Panc1 (cell line): Measurements from ENCODE around the gene C11orf54. TPM values are rescaled to one million over a fixed set of nuclear protein-coding genes. Genes with fewer than 3 reads are reported as not detected.

Experiments used
- ATAC-seq: fragments of 200-7000 bp; cut with Tn5 transposase; 2 replicates; pipeline ENCODE4 v1.9.1; 2020; ENCODE audit warnings: mild to moderate bottlenecking, moderate library complexity
- BruUV-seq: library from RNA; stranded (reverse); fragments of 400-500 nt; replicated peaks from 2 replicates; lab custom pipeline; 2021; lab: Mats Ljungman, UMichigan
- CTCF ChIA-PET: fragments of 300-600 bp; sonication (Branson Sonifier 250); formaldehyde crosslinking; loops from one replicate; lab custom pipeline; 2022; ENCODE audit warnings: antibody characterized with exemption; lab: Charles Lee
- POLR2A ChIA-PET: fragments of 300-600 bp; sonication (Branson Sonifier 250); formaldehyde crosslinking; loops from one replicate; lab custom pipeline; 2022; ENCODE audit warnings: antibody characterized with exemption; lab: Charles Lee
- DNase-seq: peaks from one replicate; pipeline ENCODE4 v3.0.0-alpha.2; 2010; ENCODE audit warnings: low read depth, low spot score
- H3K27ac ChIP-seq: 2 replicates; pipeline ENCODE4 v1.5.1; 2011; ENCODE audit warnings: mild to moderate bottlenecking, low read length, inconsistent platforms
- H3K27me3 ChIP-seq: fragments of 200-500 bp; sonication (Bioruptor generic); 2 replicates; pipeline ENCODE4 v1.6.0; 2014; ENCODE audit warnings: low read length, inconsistent platforms; ENCODE audit not compliant: control insufficient read depth, insufficient read depth
- H3K36me3 ChIP-seq: fragments of 200-500 bp; sonication (Bioruptor generic); 2 replicates; pipeline ENCODE4 v1.5.1; 2014; ENCODE audit warnings: inconsistent platforms, mild to moderate bottlenecking, low read length, moderate library complexity; ENCODE audit not compliant: control insufficient read depth, insufficient read depth
- H3K4me1 ChIP-seq: 2 replicates; pipeline ENCODE4 v1.5.1; 2011; ENCODE audit warnings: inconsistent platforms, mild to moderate bottlenecking, low read length, moderate library complexity; ENCODE audit not compliant: control insufficient read depth, insufficient read depth
- H3K4me3 ChIP-seq, 2 experiments: 2 replicates each; pipeline ENCODE4 v1.5.1; 2011 to 2012; ENCODE audit warnings: low read depth in 2 of 2, low read length in 2 of 2, mild to moderate bottlenecking in 2 of 2, inconsistent platforms in 1 of 2, moderate library complexity in 1 of 2
- H3K9me3 ChIP-seq: fragments of 200-500 bp; sonication (Bioruptor generic); 2 replicates; pipeline ENCODE4 v1.5.1; 2014; ENCODE audit warnings: low read depth, mild to moderate bottlenecking, inconsistent platforms, low read length, moderate library complexity; ENCODE audit not compliant: control insufficient read depth, insufficient read depth
- CTCF ChIP-seq: fragments of 450-650 bp; IDR thresholded peaks from 2 replicates; pipeline ENCODE4 v1.5.1; 2017; ENCODE audit warnings: mild to moderate bottlenecking
- POLR2AphosphoS5 ChIP-seq: IDR thresholded peaks from 2 replicates; pipeline ENCODE4 v1.6.1; 2012; ENCODE audit warnings: mild to moderate bottlenecking, low read depth, low read length, moderate library complexity
- REST ChIP-seq, 2 experiments: IDR thresholded peaks; 2 replicates each; pipeline ENCODE4 v1.6.1; 2011 to 2012; ENCODE audit warnings: low read depth in 2 of 2, control low read depth in 1 of 2, low read length in 1 of 2, mild to moderate bottlenecking in 1 of 2, moderate library complexity in 1 of 2; ENCODE audit not compliant: insufficient read depth in 1 of 2
- SIN3A ChIP-seq: IDR thresholded peaks from 2 replicates; pipeline ENCODE4 v1.6.1; 2012; ENCODE audit warnings: low read depth, mild to moderate bottlenecking, low read length, moderate library complexity, borderline replicate concordance; ENCODE audit not compliant: insufficient read depth
- TCF7L2 ChIP-seq: IDR thresholded peaks from 2 replicates; pipeline ENCODE4 v1.6.1; 2011; ENCODE audit warnings: mild to moderate bottlenecking, low read depth, low read length, inconsistent platforms
- in situ Hi-C: cut with HindIII; loops from 2 replicates; pipeline ENCODE4 v1.10.0; 2016; ENCODE audit warnings: low sequenced_read_pairs, low pct_unique_long_range_greater_than_20kb
- intact Hi-C: fragments of 100-400 bp; cut with micrococcal nuclease; formaldehyde crosslinking; loops from one replicate; pipeline ENCODE4 v1.10.0; 2022; ENCODE audit not compliant: unreplicated experiment
- total RNA-seq: library from RNA; stranded (reverse); gene quantifications from one replicate; pipeline ENCODE4 v1.2.1, GENCODE V29; 2021; ENCODE audit not compliant: unreplicated experiment

C11orf54 gene
- total RNA-seq, 1 experiment from 2014 or later: 31.0 TPM

DNA sequence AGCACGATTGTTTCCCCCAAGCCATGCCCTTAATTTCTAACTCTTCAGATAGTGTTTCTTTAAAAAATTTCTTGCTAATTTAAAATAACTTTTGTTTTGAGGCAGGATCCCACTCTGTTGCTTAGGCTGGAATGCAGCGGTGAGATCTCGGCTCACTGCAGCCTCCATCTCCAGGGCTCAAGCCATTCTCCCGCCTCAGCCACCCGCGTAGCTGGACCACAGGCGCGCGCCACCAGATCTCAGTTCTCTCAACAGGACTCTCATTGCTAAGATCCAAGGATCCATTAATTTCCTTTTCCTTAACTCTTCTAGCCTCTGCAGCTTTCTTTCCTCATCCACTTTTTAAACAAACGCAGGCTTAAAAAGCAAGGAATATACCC is 42.3 kb downstream of the C11orf54 start:
- ATAC-seq (peak; percentile 79), DNase-seq (no peak)
- ChIA-PET CTCF (interaction anchor here (1.2 kb wide), 1 partner anchor 42 kb away, joined by 6 read pairs; the partner anchor contains the start of genes C11orf54 and TAF1D), POLR2A (interaction anchor here (0.5 to 1.8 kb wide), 5 partner anchors 11 to 759 kb away, joined by 3 to 19 read pairs (median 5); partner anchors contain the start of genes C11orf54 and TAF1D)
- peak overlapping the region; percentile 93 for H3K27ac ChIP-seq
- peak overlapping the region; percentile 85 to 99 for H3K4me3 ChIP-seq
- intact Hi-C loops (no loop called here), in situ Hi-C loops (no loop called here)
- peaks cover 7% of the 10 kb centered on the region for H3K4me1 ChIP-seq
- no peaks in the 10 kb centered on the region for H3K27me3 ChIP-seq
- no peaks in the 10 kb centered on the region for H3K9me3 ChIP-seq
- TF ChIP-seq SIN3A (no peak), REST (IDR thresholded peaks at IDR 0.05; ENCODE audit: insufficient read depth in 1 of 2, low read depth in 2 of 2, low read length in 1 of 2) (no peak), TCF7L2 (no peak), POLR2AphosphoS5 (no peak), CTCF (no peak)
- peaks cover 7% of the 10 kb centered on the region for H3K36me3 ChIP-seq
- no TSS peak for BruUV-seq

- intact Hi-C loops: no loop called here
- no TSS peak for BruUV-seq
- Histone ChIP-seq H3K36me3 (peaks cover 10% of the 10 kb centered on the region), H3K9me3 (no peaks in the 10 kb centered on the region), H3K4me3 (peak within 1 kb of the TSS; percentile 85 to 99), H3K27me3 (no peaks in the 10 kb centered on the region), H3K27ac (peak within 1 kb of the TSS; percentile 93), H3K4me1 (peaks cover 7% of the 10 kb centered on the region)
- ATAC-seq (peak; percentile 99), DNase-seq (peak; percentile 85)
- ChIA-PET POLR2A (interaction anchor here (0.5 to 1.8 kb wide), 5 partner anchors 10 to 758 kb away, joined by 3 to 19 read pairs (median 5); partner anchors contain the start of genes C11orf54 and TAF1D), CTCF (interaction anchor here (1.2 kb wide), 1 partner anchor 43 kb away, joined by 6 read pairs; the partner anchor contains the start of genes C11orf54 and TAF1D)
- in situ Hi-C loops: no loop called here
- TF ChIP-seq POLR2AphosphoS5: peak; percentile 99
- 0 out of 2 replicates have a peak, but pooled peaks have one; percentile 37 for TF ChIP-seq SIN3A
- no peak for TF ChIP-seq REST (IDR thresholded peaks at IDR 0.05; ENCODE audit: insufficient read depth in 1 of 2, low read depth in 2 of 2, low read length in 1 of 2)
- TF ChIP-seq TCF7L2: no peak; the same call in 1 of the 2 replicates
- peak; percentile 62 for TF ChIP-seq CTCF
These were observed 42.9 kb downstream of the C11orf54 start, which contains the start of gene MED17 for GRCh38 chr11:93784145-93784934. TSS of gene MED17 (plus strand) at chr11:93784282. CDS start at chr11:93784514, 232 bp downstream.
